Ovary (tissue), 3 donors: ENCODE data around the gene WDR93.

ENCODE experiments used
- POLR2A ChIP-seq: fragments of 450-650 bp; IDR thresholded peaks from one replicate; pipeline ENCODE4 v1.6.1; 2017; ENCODE audit warnings: antibody characterized with exemption, mild to moderate bottlenecking, moderate library complexity
- TF ChIP-seq, protein P1 (sequence below), 3 donors: fragments of 450-650 bp in 2 of 3; fragments of 200-600 bp in 1 of 3; IDR thresholded peaks; one replicate each; pipeline versions ENCODE4 v1.5.1 to v1.8.0; 2016 to 2022; ENCODE audit warnings: antibody characterized with exemption in 3 of 3, mild to moderate bottlenecking in 1 of 3
- donor health status: DM: no; HTN: no; CAD: no.

DNA sequence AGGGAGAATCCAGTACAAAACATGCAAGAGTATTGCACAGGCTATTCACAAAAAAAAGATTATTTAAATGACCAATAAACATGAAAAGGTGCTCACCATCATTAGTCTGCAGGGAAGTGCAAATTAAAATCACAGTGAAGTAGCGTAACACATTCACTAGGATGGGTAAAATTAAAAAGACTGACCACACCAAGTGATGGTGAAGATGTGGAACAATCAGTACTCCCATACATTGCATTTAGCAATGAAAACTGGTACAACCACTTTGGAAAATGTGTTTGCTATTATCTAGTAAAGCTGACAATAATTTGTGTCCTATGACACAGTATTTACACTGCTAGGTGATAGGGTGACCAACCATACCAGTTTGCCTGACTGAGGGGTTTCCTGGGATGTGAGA lies 34.0 kb downstream of the WDR93 start:
- TF ChIP-seq, protein P1, sequence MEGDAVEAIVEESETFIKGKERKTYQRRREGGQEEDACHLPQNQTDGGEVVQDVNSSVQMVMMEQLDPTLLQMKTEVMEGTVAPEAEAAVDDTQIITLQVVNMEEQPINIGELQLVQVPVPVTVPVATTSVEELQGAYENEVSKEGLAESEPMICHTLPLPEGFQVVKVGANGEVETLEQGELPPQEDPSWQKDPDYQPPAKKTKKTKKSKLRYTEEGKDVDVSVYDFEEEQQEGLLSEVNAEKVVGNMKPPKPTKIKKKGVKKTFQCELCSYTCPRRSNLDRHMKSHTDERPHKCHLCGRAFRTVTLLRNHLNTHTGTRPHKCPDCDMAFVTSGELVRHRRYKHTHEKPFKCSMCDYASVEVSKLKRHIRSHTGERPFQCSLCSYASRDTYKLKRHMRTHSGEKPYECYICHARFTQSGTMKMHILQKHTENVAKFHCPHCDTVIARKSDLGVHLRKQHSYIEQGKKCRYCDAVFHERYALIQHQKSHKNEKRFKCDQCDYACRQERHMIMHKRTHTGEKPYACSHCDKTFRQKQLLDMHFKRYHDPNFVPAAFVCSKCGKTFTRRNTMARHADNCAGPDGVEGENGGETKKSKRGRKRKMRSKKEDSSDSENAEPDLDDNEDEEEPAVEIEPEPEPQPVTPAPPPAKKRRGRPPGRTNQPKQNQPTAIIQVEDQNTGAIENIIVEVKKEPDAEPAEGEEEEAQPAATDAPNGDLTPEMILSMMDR (IDR thresholded peaks at IDR 0.05) = no peak
- TF ChIP-seq POLR2A = no peak
